Measurements from ENCODE around the gene PDGFRB.

DNA sequence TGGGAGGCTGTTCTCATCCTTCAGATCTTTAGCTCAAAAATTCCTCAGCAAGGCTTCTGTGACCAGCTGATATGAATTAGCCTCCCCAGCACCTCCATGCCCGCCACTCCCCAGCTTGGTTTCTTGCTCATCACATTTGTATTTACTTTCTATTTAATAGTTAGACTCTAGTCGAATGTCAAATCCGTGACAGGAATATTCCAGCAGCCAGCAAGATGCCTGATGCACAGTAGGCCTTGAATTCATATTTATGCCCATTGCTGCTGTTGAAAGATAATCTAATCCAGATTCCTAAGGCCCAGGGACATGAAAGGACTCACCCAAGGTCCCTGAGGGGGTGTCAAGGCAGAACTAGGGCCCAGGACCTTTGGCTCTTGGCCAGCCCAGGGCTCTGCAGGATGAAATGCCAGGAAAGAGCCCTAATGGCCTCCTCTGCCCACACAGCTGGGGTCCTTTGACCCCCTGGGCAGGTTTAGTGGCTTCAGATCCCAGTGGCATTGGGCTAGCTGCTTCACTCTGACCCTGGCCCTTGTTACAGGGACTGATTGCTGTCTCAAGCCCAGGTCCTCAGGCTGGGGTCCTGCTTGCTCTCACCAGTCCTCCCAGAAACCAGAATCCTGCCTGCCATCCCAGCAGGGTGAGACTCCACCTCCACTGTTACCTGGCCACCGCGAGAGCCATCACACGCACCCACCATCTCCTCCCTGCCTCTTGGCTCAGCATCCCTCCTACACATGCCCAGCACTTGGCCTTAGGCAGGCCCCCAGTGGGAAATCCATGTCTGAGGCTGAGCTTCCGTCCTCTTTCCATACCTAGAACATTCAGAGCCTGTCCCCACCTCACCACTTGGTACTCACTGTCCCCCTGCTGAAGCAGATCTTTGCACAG lies 76.6 kb downstream of the PDGFRB start:
- TF ChIP-seq CTCF (IDR thresholded peaks at IDR 0.05; ENCODE audit: low read depth, low read length), result no peak
- TF ChIP-seq POLR2A (IDR thresholded peaks at IDR 0.05; ENCODE audit: extremely low read depth, insufficient read length), result no peak
- TF ChIP-seq, protein P1, sequence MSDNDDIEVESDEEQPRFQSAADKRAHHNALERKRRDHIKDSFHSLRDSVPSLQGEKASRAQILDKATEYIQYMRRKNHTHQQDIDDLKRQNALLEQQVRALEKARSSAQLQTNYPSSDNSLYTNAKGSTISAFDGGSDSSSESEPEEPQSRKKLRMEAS (IDR thresholded peaks at IDR 0.05; ENCODE audit: low read depth, low read length), result no peak
- TF ChIP-seq MYC (IDR thresholded peaks at IDR 0.05; ENCODE audit: low read depth, low read length), result no peak
